Fibroblast of lung (primary cell): Measurements from ENCODE around the gene ALDH4A1.

ENCODE experiments used
- EZH2 ChIP-seq: IDR thresholded peaks from 2 replicates; pipeline ENCODE4 v1.5.1; 2012; ENCODE audit warnings: low read length, control low read depth, mild to moderate bottlenecking; ENCODE audit errors: missing control alignments
- TF ChIP-seq, protein P1 (sequence below), 2 donors: IDR thresholded peaks in 1 of 2; conservative IDR thresholded peaks in 1 of 2; 1 replicate in 1 of 2; 2 replicates in 1 of 2; pipeline ENCODE4 v1.5.1; 2011 to 2012; ENCODE audit warnings: low read length in 2 of 2, control low read depth in 1 of 2, inconsistent platforms in 1 of 2, low read depth in 1 of 2, mild to moderate bottlenecking in 1 of 2

DNA sequence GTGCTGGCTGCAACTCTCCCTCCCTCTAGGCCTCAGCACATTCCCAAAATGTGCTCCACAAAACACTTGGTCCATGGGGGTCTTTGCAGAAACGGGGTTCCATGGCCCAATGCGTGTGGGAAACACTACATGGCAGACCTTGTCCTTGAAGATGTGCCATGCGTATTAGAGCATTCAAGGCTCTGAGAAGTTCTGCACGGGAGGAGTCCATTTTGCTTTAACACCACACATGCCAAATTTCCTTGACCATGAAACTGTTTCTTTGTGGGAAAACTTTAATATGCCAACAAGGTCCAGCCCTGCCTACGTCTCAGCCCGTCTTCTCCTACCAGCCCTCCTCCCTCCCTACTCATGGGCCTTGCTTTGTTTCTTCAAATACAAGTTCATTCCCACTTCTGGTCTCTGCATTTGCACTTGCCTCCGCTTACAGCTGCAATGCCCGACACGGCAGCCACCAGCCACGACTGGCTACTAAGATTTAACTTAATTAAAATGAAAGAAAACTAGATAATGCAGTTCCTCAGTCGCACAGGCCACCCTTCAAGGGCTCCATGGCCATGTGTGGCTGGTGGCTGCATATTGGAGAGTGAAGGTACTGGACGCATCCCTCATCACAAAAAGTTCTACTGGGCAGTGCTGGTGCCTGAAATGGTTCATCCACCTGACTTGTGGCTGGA, 23.7 kb downstream of the ALDH4A1 start:
- TF ChIP-seq, protein P1, sequence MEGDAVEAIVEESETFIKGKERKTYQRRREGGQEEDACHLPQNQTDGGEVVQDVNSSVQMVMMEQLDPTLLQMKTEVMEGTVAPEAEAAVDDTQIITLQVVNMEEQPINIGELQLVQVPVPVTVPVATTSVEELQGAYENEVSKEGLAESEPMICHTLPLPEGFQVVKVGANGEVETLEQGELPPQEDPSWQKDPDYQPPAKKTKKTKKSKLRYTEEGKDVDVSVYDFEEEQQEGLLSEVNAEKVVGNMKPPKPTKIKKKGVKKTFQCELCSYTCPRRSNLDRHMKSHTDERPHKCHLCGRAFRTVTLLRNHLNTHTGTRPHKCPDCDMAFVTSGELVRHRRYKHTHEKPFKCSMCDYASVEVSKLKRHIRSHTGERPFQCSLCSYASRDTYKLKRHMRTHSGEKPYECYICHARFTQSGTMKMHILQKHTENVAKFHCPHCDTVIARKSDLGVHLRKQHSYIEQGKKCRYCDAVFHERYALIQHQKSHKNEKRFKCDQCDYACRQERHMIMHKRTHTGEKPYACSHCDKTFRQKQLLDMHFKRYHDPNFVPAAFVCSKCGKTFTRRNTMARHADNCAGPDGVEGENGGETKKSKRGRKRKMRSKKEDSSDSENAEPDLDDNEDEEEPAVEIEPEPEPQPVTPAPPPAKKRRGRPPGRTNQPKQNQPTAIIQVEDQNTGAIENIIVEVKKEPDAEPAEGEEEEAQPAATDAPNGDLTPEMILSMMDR (conservative IDR thresholded peaks at IDR 0.05 in 1 of 2, IDR thresholded peaks at IDR 0.05 in 1 of 2; ENCODE audit: low read depth in 1 of 2, low read length in 2 of 2) = no peak
- no peak for TF ChIP-seq EZH2
